AG04449 (cell line): ENCODE data around the gene RAD51B.

ENCODE experiments used
- CTCF ChIA-PET: fragments of 350-600 bp; formaldehyde crosslinking; extraction: SDS; loops from one replicate; lab custom pipeline; 2021; ENCODE audit warnings: antibody characterized with exemption; lab: Yijun Ruan, JAX
- POLR2A ChIA-PET: fragments of 400-600, 350-600 bp; formaldehyde crosslinking; extraction: SDS; loops from one replicate; lab custom pipeline; 2020; ENCODE audit warnings: antibody characterized with exemption, inconsistent platforms; lab: Yijun Ruan, JAX
- DNase-seq: peaks from one replicate; pipeline ENCODE4 v3.0.0-alpha.2; 2010; ENCODE audit warnings: low read depth, low spot score
- H3K4me3 ChIP-seq: 2 replicates; pipeline ENCODE4 v1.5.1; 2011; ENCODE audit warnings: low read depth, mild to moderate bottlenecking, control low read depth, low read length
- TF ChIP-seq, protein P1 (sequence below): IDR thresholded peaks from one replicate; pipeline ENCODE4 v1.5.1; 2011; ENCODE audit warnings: mild to moderate bottlenecking, moderate library complexity, low read length, control low read depth, inconsistent platforms; ENCODE audit not compliant: insufficient read depth; ENCODE audit errors: missing control alignments

RAD51B gene

DNA sequence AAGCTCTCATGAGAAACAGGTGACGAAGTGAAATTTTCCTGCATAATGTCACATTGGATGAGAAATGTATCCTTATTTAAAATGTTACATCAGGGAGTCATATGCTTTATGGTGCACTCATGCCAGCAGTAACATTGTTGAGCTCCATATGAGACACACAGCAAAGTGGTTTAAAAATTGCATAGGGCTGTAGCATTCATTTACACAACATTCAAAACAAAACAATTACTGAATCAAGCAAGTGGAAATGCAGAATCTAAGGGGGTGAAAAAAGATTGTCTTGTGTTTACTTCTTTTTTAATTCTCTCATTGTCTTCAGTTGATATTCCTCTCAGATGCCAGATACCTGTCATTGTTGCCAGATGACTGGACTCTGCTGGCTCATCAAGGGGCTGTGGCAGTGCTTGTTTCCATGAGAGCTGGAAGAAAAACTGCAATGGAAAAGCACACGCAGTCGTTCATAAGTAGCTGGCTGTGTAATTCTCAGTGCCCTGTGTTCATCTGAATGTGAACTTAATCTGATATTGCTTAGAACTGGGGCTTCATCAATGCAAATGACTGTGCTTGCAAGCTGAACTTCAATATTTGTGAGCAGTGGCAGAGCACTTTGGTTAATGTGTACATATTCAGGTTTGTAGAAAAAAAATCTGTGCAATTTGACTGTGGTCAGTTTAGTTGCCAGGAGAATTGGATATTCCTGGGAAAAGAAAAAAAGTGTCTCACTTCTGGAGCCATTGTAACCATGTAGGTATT, 305.6 kb downstream of the RAD51B start:
- ChIA-PET CTCF (interaction anchor here (1.1 to 1.2 kb wide), 2 partner anchors 10 to 16 kb away, joined by 3 read pairs; no protein-coding TSS in a partner anchor), POLR2A (interaction anchor here (1.2 to 1.4 kb wide), 2 partner anchors 10 to 668 kb away, joined by 3 read pairs; no protein-coding TSS in a partner anchor)
- no peak for DNase-seq
- TF ChIP-seq, protein P1, sequence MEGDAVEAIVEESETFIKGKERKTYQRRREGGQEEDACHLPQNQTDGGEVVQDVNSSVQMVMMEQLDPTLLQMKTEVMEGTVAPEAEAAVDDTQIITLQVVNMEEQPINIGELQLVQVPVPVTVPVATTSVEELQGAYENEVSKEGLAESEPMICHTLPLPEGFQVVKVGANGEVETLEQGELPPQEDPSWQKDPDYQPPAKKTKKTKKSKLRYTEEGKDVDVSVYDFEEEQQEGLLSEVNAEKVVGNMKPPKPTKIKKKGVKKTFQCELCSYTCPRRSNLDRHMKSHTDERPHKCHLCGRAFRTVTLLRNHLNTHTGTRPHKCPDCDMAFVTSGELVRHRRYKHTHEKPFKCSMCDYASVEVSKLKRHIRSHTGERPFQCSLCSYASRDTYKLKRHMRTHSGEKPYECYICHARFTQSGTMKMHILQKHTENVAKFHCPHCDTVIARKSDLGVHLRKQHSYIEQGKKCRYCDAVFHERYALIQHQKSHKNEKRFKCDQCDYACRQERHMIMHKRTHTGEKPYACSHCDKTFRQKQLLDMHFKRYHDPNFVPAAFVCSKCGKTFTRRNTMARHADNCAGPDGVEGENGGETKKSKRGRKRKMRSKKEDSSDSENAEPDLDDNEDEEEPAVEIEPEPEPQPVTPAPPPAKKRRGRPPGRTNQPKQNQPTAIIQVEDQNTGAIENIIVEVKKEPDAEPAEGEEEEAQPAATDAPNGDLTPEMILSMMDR, result no peak
- H3K4me3 ChIP-seq, result no peak overlapping the region

DNA sequence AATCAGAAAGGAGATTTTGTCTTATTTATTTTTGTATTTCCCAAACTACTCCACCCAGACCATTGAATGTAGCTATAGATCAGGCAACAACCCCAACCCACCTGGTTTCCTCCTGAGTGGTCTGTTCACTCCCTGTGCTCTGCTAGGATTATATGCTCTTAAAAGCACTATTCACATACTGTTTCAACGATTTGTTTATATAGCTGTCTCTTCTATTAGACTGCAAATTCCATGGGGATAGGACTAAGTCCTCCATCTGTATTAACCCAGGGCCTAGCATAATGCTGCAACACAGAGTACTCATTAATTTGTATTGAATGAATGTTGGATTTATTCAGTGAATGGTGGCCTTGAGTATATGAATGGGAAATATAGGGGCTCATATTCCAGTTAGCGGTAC, 307.6 kb downstream of the RAD51B start:
- TF ChIP-seq, protein P1, result no peak
- H3K4me3 ChIP-seq, result no peak overlapping the region
- DNase-seq, result no peak
- POLR2A ChIA-PET, result no interaction called here
- CTCF ChIA-PET, result no interaction called here

GRCh38 chr14:68131907-68132306, 312.3 kb downstream of the RAD51B start:
- CTCF ChIA-PET, result interaction anchor here (0.5 to 1.6 kb wide), 2 partner anchors 14 to 685 kb away, joined by 3 to 4 read pairs; no protein-coding TSS in a partner anchor
- H3K4me3 ChIP-seq, result no peak overlapping the region
- no peak for DNase-seq
- TF ChIP-seq, protein P1, result no peak
- POLR2A ChIA-PET, result no interaction called here

DNA sequence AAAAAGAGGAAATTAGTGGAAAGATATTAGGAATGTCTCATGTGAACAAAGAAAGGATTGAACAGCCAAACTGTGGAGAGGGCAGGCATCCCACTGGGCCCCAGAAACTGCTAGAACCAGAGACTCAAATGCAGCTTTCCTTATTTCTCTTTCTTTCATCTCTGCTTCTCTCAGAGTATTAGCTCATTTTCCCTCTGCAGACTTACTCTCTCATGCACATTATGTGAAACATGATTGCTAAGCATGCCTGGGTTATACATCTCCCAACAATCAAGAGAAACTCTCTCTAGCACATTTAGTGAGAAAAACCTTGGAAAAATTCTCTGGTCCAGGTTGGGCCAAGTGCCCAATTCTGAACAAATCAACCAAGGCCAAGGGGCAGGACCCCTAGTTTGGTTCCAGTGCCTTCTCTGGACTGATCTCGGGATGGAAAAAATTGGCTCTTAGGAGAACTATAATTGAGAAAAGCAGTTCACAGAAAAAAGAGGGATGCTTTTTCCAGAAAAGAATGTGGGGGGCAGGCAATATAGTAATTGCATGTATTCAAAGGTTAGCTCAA, 313.1 kb downstream of the RAD51B start:
- H3K4me3 ChIP-seq, result no peak overlapping the region
- POLR2A ChIA-PET, result no interaction called here
- CTCF ChIA-PET, result interaction anchor here (0.5 to 1.6 kb wide), 2 partner anchors 13 to 684 kb away, joined by 3 to 4 read pairs; no protein-coding TSS in a partner anchor
- TF ChIP-seq, protein P1, result no peak
- DNase-seq, result no peak

DNA sequence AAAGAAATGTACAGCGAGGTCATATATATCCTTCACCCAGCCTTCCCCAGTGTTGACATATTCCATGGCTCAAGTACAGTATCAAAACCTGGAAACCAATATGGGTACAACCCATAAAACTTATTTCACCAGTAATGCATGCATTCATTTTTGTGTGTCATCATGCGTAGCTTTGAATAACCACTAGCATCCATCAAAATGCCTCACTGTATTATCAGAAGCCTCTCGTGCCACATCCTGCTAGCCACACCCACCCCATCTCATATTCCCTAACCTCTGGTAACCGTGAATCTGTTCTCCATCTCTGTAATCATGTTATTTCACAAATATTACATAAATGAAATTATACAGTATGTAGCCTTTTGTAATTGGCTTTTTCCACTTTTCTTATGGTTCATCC, 314.3 kb downstream of the RAD51B start:
- no peak overlapping the region for H3K4me3 ChIP-seq
- ChIA-PET POLR2A (no interaction called here), CTCF (no interaction called here)
- TF ChIP-seq, protein P1, result no peak
- no peak for DNase-seq

GRCh38 chr14:68135028-68135427, 315.4 kb downstream of the RAD51B start:
- TF ChIP-seq, protein P1, result no peak

More at GRCh38 chr14:68135028-68135427, 315.4 kb downstream of the RAD51B start:
- no peak for DNase-seq
- H3K4me3 ChIP-seq, result no peak overlapping the region
- POLR2A ChIA-PET, result interaction anchor here (1.2 kb wide), 1 partner anchor 10 kb away, joined by 3 read pairs; no protein-coding TSS in a partner anchor
- CTCF ChIA-PET, result interaction anchor here (1.2 kb wide), 2 partner anchors 10 to 201 kb away, joined by 3 to 4 read pairs; no protein-coding TSS in a partner anchor
